HEK293T (cell line): ENCODE results near the gene BORCS6.

Experiments
- BHLHE40 ChIP-seq: fragments of 450-650 bp; IDR thresholded peaks from 2 replicates; pipeline ENCODE4 v1.6.1; 2016; ENCODE audit warnings: mild to moderate bottlenecking, moderate library complexity, borderline replicate concordance
- ELF4 ChIP-seq: fragments of 450-650 bp; IDR thresholded peaks from 2 replicates; pipeline ENCODE4 v1.6.1; 2017; ENCODE audit warnings: antibody characterized with exemption
- FOXA1 ChIP-seq: fragments of 450-650 bp; IDR thresholded peaks from 2 replicates; pipeline ENCODE4 v1.6.1; 2016; ENCODE audit warnings: mild to moderate bottlenecking
- SUZ12 ChIP-seq: fragments of 450-650 bp; IDR thresholded peaks from 2 replicates; pipeline ENCODE4 v1.6.1; 2016; ENCODE audit warnings: mild to moderate bottlenecking

DNA sequence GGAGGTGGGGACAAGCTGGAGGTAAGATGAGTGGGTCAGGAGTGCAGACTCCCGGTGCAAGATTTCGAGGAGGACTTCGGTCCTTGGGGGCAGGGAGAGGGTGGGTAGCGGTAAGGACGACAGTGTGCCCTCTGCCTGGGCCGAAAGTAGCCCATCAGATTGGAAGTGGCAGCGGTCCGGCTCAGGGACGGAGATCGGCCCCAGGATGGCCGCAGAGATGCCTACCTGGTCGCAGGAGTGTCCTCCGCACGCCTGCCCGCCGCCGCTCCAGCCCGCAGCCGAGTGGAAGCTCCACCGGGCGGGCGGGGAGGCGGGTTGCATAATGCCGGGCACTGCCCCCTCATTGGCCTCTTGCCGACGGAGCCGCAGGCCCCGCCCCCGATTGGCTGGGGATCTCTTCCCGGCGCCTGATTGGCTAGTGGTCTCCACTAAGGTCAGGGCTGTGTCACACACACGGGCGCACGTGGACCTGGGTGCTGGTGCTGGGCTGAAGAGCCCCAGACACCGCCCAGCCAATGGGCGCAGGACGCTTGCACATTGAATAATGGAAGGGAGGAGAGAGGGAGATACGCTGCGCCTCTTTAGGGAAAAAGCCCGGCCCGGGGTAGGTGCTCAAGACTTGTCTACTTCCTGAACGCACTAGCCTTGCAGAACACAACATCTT is 37.7 kb downstream of the BORCS6 start, which contains the start of gene PER1:
- TF ChIP-seq BHLHE40 = no peak
- no peak for TF ChIP-seq SUZ12
- TF ChIP-seq ELF4 = no peak
- TF ChIP-seq FOXA1 = no peak
